NAMALWA (cell line): ENCODE results near the gene SMIM9.
A peak's percentile ranks its signal among the peaks of the same experiment; 100 is the strongest.
"Not testable (repeated sequence)": the region's sequence is repeated elsewhere in the genome, so short reads cannot be mapped to it uniquely, and the experiment has no call there.

ENCODE experiments used
- DNase-seq: peaks from one replicate; pipeline ENCODE4 v3.0.0-alpha.2; 2015; ENCODE audit warnings: low spot score

The SMIM9 gene

GRCh38 chrX:154834562-154834961 is at the start of gene SMIM9:
Gene SMIM9 (minus strand): TSS chrX:154834662. CDS start chrX:154830856, 3,806 bp downstream.
- DNase-seq, result no peak

- not testable (repeated sequence) for DNase-seq
These were observed 49.6 kb upstream of the SMIM9 start for GRCh38 chrX:154884069-154884468.

- DNase-seq, result no peak
These were observed 38.9 kb upstream of the SMIM9 start for GRCh38 chrX:154873329-154873728.

- not testable (repeated sequence) for DNase-seq
These were observed 34.1 kb upstream of the SMIM9 start for GRCh38 chrX:154868522-154868921.

DNA sequence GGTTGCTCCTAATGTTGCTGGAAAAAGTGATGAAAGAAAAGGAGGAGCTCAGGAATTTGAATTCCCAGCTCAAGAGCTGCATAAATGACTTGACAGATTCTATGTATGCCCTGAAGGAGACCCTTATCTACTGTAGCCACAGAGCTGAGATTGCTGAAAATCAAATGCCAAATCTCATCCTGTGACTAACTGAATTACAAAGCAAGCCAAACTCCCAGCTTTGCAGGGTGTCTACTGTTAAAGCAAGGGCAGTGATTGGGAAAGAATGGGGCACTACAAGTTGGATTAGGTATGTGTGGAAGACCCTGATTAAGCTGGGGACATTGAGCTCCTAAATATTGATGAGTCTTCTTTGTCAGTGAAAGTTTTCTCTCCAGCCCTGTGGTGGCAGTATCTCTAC is 20.8 kb upstream of the SMIM9 start:
- DNase-seq, result no peak

GRCh38 chrX:154850957-154851611 is 16.6 kb upstream of the SMIM9 start:
- DNase-seq, result no peak

- DNase-seq, result peak; percentile 66
These were observed 6.4 kb upstream of the SMIM9 start for GRCh38 chrX:154840856-154841255.

- DNase-seq, result no peak
These were observed 1.7 kb upstream of the SMIM9 start for GRCh38 chrX:154836163-154836562.

DNA sequence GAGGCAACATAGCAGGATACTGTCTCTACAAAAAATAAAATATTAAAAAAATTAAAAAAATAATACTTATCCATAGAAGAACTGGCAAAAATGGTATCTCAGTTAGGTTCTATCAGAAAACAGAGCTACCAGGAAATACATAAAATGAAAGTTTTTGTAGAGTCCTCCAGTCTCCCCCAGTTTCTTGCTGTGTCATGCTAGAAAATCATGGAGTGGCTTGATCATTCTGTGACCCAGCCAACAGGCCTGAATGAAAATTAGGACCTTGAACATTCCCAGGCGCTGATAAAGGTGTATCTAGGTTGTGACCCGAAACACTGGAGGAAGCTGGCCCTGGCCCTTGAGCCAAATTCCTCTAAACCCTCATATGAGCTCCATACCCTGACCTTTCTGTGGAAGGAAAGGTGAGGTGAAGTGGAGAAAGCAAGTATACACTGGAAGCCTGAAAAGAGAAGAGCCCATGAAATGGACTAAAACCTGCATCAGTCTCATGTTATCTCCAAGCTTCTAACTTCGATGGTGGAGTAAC is 652 bp downstream of the SMIM9 start:
- DNase-seq, result no peak

DNA sequence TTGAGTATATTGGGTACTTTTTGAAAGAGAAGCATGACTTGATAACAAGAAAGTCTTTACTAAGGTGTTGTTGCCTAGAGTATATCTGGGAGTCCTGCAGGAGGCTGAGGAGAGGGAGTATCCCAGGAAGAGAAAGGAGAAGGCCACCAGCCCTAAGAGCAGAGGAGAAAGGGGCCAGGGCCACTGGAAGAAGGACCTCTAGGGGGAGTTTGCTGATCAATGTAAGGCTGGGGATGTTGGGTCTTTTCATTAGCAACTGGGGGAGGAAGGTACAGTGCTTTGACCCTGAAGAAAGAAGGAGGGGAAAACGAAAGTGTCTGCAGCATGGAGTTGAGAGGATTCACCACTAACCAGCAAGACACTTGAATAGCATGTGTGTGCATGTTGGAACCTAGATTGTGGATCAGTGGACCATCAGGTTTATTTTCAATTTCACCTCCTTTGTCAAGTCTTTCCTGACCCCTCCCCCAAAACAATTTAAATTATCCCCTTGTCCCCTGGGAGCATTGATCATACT is 4.5 kb downstream of the SMIM9 start:
- no peak for DNase-seq

DNA sequence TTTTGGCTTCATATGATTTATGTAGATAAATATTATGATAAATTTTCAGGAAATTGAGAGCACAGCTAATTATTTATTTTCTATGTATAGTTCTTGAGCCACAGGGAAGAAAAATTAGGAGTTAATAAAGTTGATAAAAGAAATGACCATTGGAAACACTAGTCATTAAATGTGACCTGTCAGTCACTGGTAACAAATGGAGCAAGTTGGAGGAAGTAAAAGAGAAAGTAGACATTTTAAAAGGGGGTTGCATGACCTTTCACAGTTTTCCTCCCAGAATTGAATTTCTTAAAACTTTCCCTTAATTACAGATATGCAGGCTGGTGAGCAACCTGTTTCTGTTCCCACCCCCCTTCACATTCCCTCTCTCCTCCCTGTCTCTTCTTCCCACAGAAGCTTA is 5.3 kb downstream of the SMIM9 start:
- DNase-seq, result no peak

GRCh38 chrX:154828016-154828408 is 6.5 kb downstream of the SMIM9 start:
- no peak for DNase-seq

DNA sequence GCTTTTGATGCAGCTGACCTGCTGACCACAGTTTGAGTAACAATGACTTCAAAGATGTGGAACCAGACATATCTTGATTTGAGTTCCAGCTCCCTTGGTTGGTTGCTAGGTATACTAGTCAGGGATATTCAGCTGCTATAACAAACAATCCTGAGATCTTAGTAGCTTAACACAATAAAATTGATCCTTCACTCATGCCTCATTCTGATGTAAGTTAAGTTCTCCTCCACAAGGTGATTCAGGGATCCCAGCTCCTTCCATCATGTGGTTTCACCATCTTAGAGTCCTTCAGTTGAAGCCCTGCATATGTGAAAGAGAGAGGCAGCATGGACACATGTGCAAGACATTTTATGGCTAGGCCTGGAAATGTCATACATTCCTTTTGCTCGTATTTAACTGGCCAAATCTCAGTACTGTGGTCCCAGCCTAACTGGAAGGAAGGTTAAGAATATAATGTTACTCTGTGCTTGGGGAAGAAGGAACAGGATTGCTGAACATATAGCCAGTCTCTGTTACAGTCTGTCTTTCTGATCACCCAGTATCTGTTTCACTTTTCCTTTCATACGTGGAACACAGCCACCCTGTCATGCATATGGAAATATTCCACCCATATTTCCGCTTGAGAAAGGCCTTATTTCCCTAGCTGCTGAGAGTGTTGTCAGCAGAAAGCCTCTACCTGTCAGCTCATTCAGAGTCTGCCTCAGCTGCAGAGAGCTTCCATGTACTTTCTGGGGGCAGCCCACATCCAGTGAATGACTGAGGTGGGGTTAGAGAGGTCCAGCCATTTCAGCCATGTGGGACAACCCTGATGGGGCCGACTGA is 7.1 kb downstream of the SMIM9 start:
- peak; percentile 57 for DNase-seq

DNA sequence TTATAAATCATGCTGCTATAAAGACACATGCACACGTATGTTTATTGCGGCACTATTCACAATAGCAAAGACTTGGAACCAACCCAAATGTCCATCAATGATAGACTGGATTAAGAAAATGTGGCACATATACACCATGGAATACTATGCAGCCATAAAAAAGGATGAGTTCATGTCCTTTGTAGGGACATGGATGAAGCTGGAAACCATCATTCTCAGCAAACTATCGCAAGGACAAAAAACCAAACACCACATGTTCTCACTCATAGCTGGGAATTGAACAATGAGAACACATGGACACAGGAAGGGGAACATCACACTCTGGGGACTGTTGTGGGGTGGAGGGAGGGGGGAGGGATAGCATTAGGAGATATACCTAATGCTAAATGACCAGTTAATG is 8.9 kb downstream of the SMIM9 start:
- not testable (repeated sequence) for DNase-seq

- no peak for DNase-seq
These were observed 9.8 kb downstream of the SMIM9 start for GRCh38 chrX:154824638-154825037.

- DNase-seq, result no peak
These were observed 12.4 kb downstream of the SMIM9 start for GRCh38 chrX:154822029-154822428.

- DNase-seq, result no peak
These were observed 12.9 kb downstream of the SMIM9 start for GRCh38 chrX:154821523-154821922.

DNA sequence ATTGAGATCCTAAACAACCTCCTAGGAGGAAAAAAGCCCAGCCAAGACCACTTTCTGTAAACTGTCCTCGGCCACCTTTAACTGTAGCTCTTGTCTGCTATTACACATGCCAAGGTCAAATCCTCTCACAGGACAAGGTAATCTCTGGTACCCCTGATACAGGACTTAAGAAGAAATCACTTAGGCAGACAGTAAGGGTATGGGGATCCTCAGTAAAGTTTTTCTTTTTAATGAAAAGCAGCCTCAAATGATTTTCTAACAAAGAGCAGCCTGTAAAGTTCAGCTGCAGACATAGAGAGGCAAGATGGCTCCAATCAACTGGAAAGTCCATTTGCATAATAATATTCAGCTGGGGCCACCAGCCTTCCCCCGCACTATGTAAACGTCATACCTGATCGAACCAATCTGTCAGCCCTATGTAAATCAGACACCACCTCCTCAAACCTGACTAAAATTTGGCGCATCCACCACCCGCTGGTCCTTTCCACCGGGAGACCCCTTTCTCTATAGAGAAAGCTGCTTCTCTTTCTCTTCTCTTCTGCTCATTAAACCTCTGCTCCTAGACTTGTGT is 14.6 kb downstream of the SMIM9 start:
- peak; percentile 76 for DNase-seq

DNA sequence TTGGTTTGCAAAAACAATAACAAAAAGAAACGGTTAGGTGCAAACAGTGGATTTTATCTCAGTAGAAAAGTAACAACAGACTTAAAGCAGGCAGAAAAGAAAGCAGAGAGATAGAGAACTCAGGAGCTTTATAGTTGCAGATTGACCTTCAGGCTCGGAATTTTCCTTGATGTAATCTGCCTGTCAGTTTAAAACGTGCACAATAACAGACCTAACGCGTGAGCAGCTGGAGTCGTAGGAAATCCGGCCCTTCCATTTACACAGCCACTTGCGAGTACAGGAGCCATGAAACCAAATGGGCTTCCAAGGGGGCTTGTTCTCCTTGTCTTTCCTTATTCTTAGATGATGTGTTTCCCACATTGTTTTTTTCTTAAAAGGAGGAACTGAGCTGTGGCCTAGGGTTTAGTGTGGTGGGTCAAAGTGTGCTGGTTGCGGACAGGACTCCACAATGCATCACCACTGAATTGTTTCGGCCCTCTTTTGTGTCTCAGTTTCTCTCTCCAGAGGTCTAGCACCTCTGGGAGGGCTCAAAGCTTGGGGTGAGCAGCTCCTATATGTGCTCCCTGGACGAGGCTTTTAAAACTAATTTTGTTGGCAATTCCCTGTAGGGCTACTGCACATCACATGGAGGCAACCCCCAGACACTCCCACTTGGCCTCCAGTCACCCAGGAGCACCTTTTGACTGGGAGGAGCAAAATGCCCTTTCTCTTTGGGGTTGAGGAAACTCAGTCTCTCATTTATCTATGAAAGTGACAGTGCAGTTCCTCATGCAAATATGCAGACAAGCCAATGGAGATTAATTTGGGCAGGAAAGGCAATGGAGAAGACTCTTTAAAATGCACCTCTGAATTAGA is 15.3 kb downstream of the SMIM9 start:
- DNase-seq, result peak; percentile 51

DNA sequence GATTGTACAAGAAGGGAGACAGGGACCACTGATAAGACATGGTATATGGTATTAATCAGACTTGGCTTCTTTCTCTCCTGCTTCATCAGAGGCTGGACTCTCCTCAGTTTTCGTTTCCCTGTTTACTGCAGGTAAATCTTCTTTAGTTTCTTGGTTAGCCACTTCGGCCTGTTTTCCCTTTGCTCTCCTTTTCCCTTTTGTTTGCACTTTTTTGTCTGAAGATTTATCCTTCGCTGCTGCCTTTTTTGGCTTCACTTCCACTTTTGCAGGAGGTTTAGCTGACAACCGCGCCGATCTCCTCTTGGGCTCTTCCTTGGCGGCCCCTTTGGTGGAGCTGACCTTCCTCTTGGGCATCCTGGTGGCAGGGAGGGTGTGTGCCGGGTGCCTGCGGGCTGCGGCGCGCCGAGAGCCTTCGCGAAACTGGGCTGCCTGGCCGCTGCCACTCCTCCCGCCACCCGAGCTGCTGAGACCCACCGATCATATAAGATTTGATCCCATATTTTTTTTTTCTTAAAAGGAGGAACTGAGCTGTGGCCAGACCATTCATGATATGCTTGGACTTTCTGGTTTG is 17.3 kb downstream of the SMIM9 start:
- not testable (repeated sequence) for DNase-seq

DNA sequence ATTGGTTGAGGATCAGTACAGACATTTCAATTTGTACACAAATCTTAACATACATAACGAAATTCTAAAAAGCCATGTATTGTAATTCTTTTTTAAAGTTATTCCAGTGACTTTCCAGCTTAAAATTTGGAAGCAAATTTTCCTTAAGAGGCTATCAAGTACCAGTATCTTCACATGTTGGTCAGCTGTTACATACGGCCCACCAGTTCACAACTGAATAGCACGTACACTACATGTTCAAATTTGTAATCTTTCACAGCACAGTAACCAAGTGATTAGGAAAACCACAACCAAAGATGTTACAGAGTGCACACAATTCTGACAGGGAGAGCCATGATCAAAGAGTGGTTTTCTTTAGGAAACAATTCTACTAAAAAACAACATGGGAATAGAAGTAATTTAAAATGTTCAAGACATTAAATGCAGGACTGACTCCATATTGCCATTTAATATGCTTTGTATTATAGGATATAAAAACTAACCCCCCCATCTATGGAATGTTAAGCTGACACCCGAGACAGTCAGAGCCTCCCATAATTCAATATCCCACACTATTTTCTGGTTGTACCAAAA is 18.1 kb downstream of the SMIM9 start:
- DNase-seq, result not testable (repeated sequence)
